ENCODE results near the gene HUNK. TPM values are rescaled to one million over a fixed set of nuclear protein-coding genes. Genes with fewer than 3 reads are reported as not detected.
"Not testable (repeated sequence)": the region's sequence is repeated elsewhere in the genome, so short reads cannot be mapped to it uniquely, and the experiment has no call there.

HUNK gene
- total and polyA plus RNA-seq, 4 experiments from 2014 or later: 0.07 to 0.44 (median 0.26) TPM; not detected in 1

- CTCF ChIA-PET (ENCODE audit: partially characterized antibody): interaction anchor here (1.0 kb wide), 1 partner anchor 731 kb away, joined by 7 read pairs; no protein-coding TSS in a partner anchor
- POLR2A ChIA-PET (ENCODE audit: partially characterized antibody): no interaction called here
- Mint-ChIP-seq H3K9me3 (no peaks in the 10 kb centered on the region), H3K4me1 (peaks cover 4 to 23% (median 10%) of the 10 kb centered on the region in 4 donors), H3K27me3 (peaks cover 28 to 33% of the 10 kb centered on the region in 2 donors), H3K4me3 (peak overlapping the region in 1 of 8 donors; percentile 0), H3K27ac (no peak overlapping the region), H3K36me3 (no peaks in the 10 kb centered on the region)
- DNase-seq: no peak
- H3K4me3 ChIP-seq (ENCODE audit: low read length in 2 of 2): no peak overlapping the region
- peaks cover 11% of the 10 kb centered on the region for H3K4me1 ChIP-seq (ENCODE audit: insufficient read depth, low read length)
- intact Hi-C loops (cut with micrococcal nuclease): no loop called here
- H3K27ac ChIP-seq (ENCODE audit: low read depth, low read length): no peak overlapping the region
- H3K27me3 ChIP-seq (ENCODE audit: insufficient read depth, low read length): peaks cover 15% of the 10 kb centered on the region
- no peaks in the 10 kb centered on the region for H3K36me3 ChIP-seq (ENCODE audit: insufficient read depth, low read length)
- no peaks in the 10 kb centered on the region for H3K9me3 ChIP-seq (ENCODE audit: control insufficient read depth in 1 of 2, low read length in 2 of 2)
Observed at GRCh38 chr21:31870472-31871193, 2.2 kb upstream of the HUNK start.

GRCh38 chr21:31871371-31871770, 1.4 kb upstream of the HUNK start:
- H3K4me3 ChIP-seq (ENCODE audit: low read length in 2 of 2); H3K36me3 Mint-ChIP-seq; H3K27ac ChIP-seq (ENCODE audit: low read depth, low read length); DNase-seq; H3K9me3 ChIP-seq (ENCODE audit: control insufficient read depth in 1 of 2, low read length in 2 of 2); POLR2A ChIA-PET (ENCODE audit: partially characterized antibody); intact Hi-C loops (cut with micrococcal nuclease); H3K9me3 Mint-ChIP-seq; H3K27ac Mint-ChIP-seq; H3K36me3 ChIP-seq (ENCODE audit: insufficient read depth, low read length): not testable (repeated sequence)
- H3K4me3 Mint-ChIP-seq: peak overlapping the region in 4 of 8 donors; percentile 76 to 85 (median 80)
- peaks cover 15% of the 10 kb centered on the region for H3K27me3 ChIP-seq (ENCODE audit: insufficient read depth, low read length)
- H3K4me1 Mint-ChIP-seq: peaks cover 4 to 23% (median 10%) of the 10 kb centered on the region in 4 donors
- peaks cover 33 to 40% of the 10 kb centered on the region in 2 donors for H3K27me3 Mint-ChIP-seq
- H3K4me1 ChIP-seq (ENCODE audit: insufficient read depth, low read length): peaks cover 11% of the 10 kb centered on the region
- CTCF ChIA-PET (ENCODE audit: partially characterized antibody): interaction anchor here (0.7 to 1.1 kb wide), 2 partner anchors 13 to 103 kb away, joined by 3 read pairs; no protein-coding TSS in a partner anchor

- Histone ChIP-seq H3K9me3 (ENCODE audit: control insufficient read depth in 1 of 2, low read length in 2 of 2) (no peaks in the 10 kb centered on the region), H3K27ac (ENCODE audit: low read depth, low read length) (no peak overlapping the region), H3K4me1 (ENCODE audit: insufficient read depth, low read length) (peaks cover 11% of the 10 kb centered on the region), H3K27me3 (ENCODE audit: insufficient read depth, low read length) (peaks cover 15% of the 10 kb centered on the region), H3K4me3 (ENCODE audit: low read length in 2 of 2) (no peak overlapping the region), H3K36me3 (ENCODE audit: insufficient read depth, low read length) (no peaks in the 10 kb centered on the region)
- intact Hi-C loops (cut with micrococcal nuclease): no loop called here
- DNase-seq: no peak
- peaks cover 33 to 44% of the 10 kb centered on the region in 2 donors for H3K27me3 Mint-ChIP-seq
- CTCF ChIA-PET (ENCODE audit: partially characterized antibody): interaction anchor here (1.1 kb wide), 1 partner anchor 14 kb away, joined by 3 read pairs; no protein-coding TSS in a partner anchor
- H3K27ac Mint-ChIP-seq: no peak overlapping the region
- POLR2A ChIA-PET (ENCODE audit: partially characterized antibody): no interaction called here
- no peaks in the 10 kb centered on the region for H3K36me3 Mint-ChIP-seq
- H3K4me1 Mint-ChIP-seq: peaks cover 4 to 23% (median 10%) of the 10 kb centered on the region in 4 donors
- H3K4me3 Mint-ChIP-seq: peak overlapping the region; percentile 69 to 85 (median 78)
- no peaks in the 10 kb centered on the region for H3K9me3 Mint-ChIP-seq
Observed at GRCh38 chr21:31872072-31872451, 758 bp upstream of the HUNK start.

GRCh38 chr21:31873275-31873695, 465 bp downstream of the HUNK start:
- Mint-ChIP-seq H3K27ac (no peak overlapping the region), H3K36me3 (no peaks in the 10 kb centered on the region), H3K4me3 (peak overlapping the region in 1 of 8 donors; percentile 4), H3K27me3 (peaks cover 37 to 49% of the 10 kb centered on the region in 2 donors), H3K9me3 (no peaks in the 10 kb centered on the region), H3K4me1 (peaks cover 4 to 23% (median 10%) of the 10 kb centered on the region in 4 donors)
- no peak for DNase-seq
- Histone ChIP-seq H3K27ac (ENCODE audit: low read depth, low read length) (no peak overlapping the region), H3K4me3 (ENCODE audit: low read length in 2 of 2) (no peak overlapping the region), H3K27me3 (ENCODE audit: insufficient read depth, low read length) (peaks cover 15% of the 10 kb centered on the region), H3K36me3 (ENCODE audit: insufficient read depth, low read length) (no peaks in the 10 kb centered on the region), H3K9me3 (ENCODE audit: control insufficient read depth in 1 of 2, low read length in 2 of 2) (no peaks in the 10 kb centered on the region), H3K4me1 (ENCODE audit: insufficient read depth, low read length) (peaks cover 11% of the 10 kb centered on the region)
- intact Hi-C loops (cut with micrococcal nuclease): no loop called here
- CTCF ChIA-PET (ENCODE audit: partially characterized antibody): no interaction called here
- POLR2A ChIA-PET (ENCODE audit: partially characterized antibody): no interaction called here

DNA sequence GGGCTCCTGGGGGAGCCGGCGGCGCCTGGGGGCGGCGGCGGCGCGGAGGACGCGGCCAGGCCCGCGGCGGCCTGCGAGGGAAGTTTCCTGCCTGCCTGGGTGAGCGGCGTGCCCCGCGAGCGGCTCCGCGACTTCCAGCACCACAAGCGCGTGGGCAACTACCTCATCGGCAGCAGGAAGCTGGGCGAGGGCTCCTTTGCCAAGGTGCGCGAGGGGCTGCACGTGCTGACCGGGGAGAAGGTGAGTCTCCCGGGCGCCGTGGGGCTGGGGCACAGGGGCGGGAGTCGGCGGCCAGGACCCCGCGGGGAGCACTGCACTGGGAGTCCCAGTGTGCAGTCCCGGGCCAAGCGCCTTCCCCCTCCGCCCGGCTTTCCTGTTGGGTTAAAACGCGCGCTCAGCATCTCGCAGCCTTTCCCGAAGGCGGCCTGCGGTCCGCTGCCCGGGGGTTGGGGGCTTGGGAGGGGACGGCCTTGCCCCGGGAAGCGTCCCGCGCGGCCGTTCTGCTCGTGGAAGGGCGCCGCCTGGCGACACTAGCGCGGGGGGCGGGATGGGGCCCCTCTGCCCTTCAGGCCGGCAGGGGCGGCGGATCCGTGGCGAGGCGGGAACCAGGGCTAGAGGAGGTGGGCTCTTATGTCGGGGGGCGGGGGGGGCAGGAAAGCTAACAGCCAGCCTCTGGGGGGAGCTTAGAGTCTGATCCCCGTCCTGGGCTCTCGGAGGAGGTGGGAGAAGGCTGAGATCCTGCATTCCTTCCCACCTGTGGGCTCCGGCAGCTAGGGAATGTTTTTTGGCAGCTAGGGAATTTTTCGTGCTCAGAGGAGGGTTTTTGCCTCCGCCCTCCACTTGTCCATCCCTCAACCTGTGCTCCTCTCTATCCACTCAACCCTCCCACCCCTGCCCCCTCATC, 1.1 kb downstream of the HUNK start:
- CTCF ChIA-PET (ENCODE audit: partially characterized antibody): no interaction called here

GRCh38 chr21:31874812-31875212, 2.0 kb downstream of the HUNK start:
- Histone ChIP-seq H3K27me3 (ENCODE audit: insufficient read depth, low read length) (peaks cover 15% of the 10 kb centered on the region), H3K9me3 (ENCODE audit: control insufficient read depth in 1 of 2, low read length in 2 of 2) (no peaks in the 10 kb centered on the region), H3K27ac (ENCODE audit: low read depth, low read length) (no peak overlapping the region), H3K36me3 (ENCODE audit: insufficient read depth, low read length) (no peaks in the 10 kb centered on the region), H3K4me1 (ENCODE audit: insufficient read depth, low read length) (peaks cover 11% of the 10 kb centered on the region), H3K4me3 (ENCODE audit: low read length in 2 of 2) (no peak overlapping the region)
- CTCF ChIA-PET (ENCODE audit: partially characterized antibody): no interaction called here
- Mint-ChIP-seq H3K9me3 (no peaks in the 10 kb centered on the region), H3K4me1 (peaks cover 4 to 23% (median 10%) of the 10 kb centered on the region in 4 donors), H3K4me3 (peak overlapping the region in 4 of 8 donors; percentile 26 to 71 (median 48)), H3K27ac (no peak overlapping the region), H3K36me3 (no peaks in the 10 kb centered on the region), H3K27me3 (peaks cover 31 to 44% of the 10 kb centered on the region in 2 donors)
- POLR2A ChIA-PET (ENCODE audit: partially characterized antibody): no interaction called here
- no peak for DNase-seq
- intact Hi-C loops (cut with micrococcal nuclease): no loop called here

More for the DNA sequence above, 1.1 kb downstream of the HUNK start:
- Mint-ChIP-seq H3K9me3 (no peaks in the 10 kb centered on the region), H3K4me1 (peaks cover 4 to 23% (median 10%) of the 10 kb centered on the region in 4 donors), H3K36me3 (no peaks in the 10 kb centered on the region), H3K27ac (no peak overlapping the region), H3K4me3 (peak overlapping the region in 5 of 8 donors; percentile 32 to 65 (median 60)), H3K27me3 (peaks cover 34 to 47% of the 10 kb centered on the region in 2 donors)
- no peak overlapping the region for H3K4me3 ChIP-seq (ENCODE audit: low read length in 2 of 2)
- H3K27ac ChIP-seq (ENCODE audit: low read depth, low read length): no peak overlapping the region
- peak in 1 of 5 donors; percentile 9 for DNase-seq
- H3K4me1 ChIP-seq (ENCODE audit: insufficient read depth, low read length): peaks cover 11% of the 10 kb centered on the region
- peaks cover 15% of the 10 kb centered on the region for H3K27me3 ChIP-seq (ENCODE audit: insufficient read depth, low read length)
- H3K36me3 ChIP-seq (ENCODE audit: insufficient read depth, low read length): no peaks in the 10 kb centered on the region
- H3K9me3 ChIP-seq (ENCODE audit: control insufficient read depth in 1 of 2, low read length in 2 of 2): no peaks in the 10 kb centered on the region
- intact Hi-C loops (cut with micrococcal nuclease): no loop called here
- POLR2A ChIA-PET (ENCODE audit: partially characterized antibody): no interaction called here

DNA sequence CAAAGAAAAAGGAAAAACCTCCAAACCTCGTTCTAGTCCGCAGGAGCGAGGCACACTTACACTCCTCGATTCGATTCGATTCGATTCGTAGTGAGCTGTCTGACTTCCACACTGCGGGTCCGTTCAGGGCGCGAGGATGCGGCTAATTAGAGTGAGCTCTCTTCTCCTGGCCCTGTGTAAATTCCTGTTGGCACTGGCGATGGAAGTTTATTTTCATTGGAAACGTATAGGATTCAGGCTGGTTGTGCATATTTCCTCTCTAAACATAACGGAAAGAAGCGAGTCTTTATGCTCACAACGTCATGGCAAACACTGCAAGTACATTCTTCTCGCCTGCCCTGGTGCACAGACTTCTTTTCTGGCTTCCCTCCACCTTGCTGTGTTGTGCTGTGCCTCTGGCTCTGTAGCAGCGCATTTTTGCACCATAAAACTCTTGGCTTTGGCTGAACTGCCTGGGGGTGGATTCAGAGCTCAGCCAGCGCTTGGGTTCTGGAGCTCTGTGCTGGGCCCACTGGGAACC, 2.7 kb downstream of the HUNK start:
- Mint-ChIP-seq H3K36me3 (no peaks in the 10 kb centered on the region), H3K27ac (no peak overlapping the region), H3K27me3 (peaks cover 30 to 42% of the 10 kb centered on the region in 2 donors), H3K9me3 (no peaks in the 10 kb centered on the region), H3K4me1 (peaks cover 4 to 19% (median 10%) of the 10 kb centered on the region in 4 donors), H3K4me3 (peak overlapping the region in 2 of 8 donors; percentile 17 to 40)
- no peak for DNase-seq
- Histone ChIP-seq H3K36me3 (ENCODE audit: insufficient read depth, low read length) (no peaks in the 10 kb centered on the region), H3K27me3 (ENCODE audit: insufficient read depth, low read length) (peaks cover 13% of the 10 kb centered on the region), H3K27ac (ENCODE audit: low read depth, low read length) (no peak overlapping the region), H3K9me3 (ENCODE audit: control insufficient read depth in 1 of 2, low read length in 2 of 2) (no peaks in the 10 kb centered on the region), H3K4me3 (ENCODE audit: low read length in 2 of 2) (no peak overlapping the region), H3K4me1 (ENCODE audit: insufficient read depth, low read length) (peaks cover 11% of the 10 kb centered on the region)
- ChIA-PET POLR2A (ENCODE audit: partially characterized antibody) (no interaction called here), CTCF (ENCODE audit: partially characterized antibody) (no interaction called here)
- intact Hi-C loops (cut with micrococcal nuclease): no loop called here
